H9 (cell line): ENCODE measurements around the gene CYP2C18. TPM values are rescaled to one million over a fixed set of nuclear protein-coding genes. Genes with fewer than 3 reads are reported as not detected.

Source experiments
- DNase-seq: peaks from one replicate; pipeline ENCODE4 v3.0.0-alpha.2; 2017
- H2AFZ ChIP-seq: one replicate; pipeline ENCODE4 v1.6.1; 2013; ENCODE audit warnings: mild to moderate bottlenecking, low read length, control low read depth, moderate library complexity
- H2AK5ac ChIP-seq: 2 replicates; pipeline ENCODE4 v1.6.1; 2013; ENCODE audit warnings: low read length, control low read depth, mixed read lengths; ENCODE audit not compliant: insufficient read length
- H2BK120ac ChIP-seq: one replicate; pipeline ENCODE4 v1.6.1; 2013; ENCODE audit warnings: low read depth, mild to moderate bottlenecking, low read length, control low read depth, inconsistent platforms; ENCODE audit not compliant: poor library complexity, severe bottlenecking
- H2BK12ac ChIP-seq: 2 replicates; pipeline ENCODE4 v1.6.1; 2013; ENCODE audit warnings: low read length, control low read depth, mixed read lengths, low read depth; ENCODE audit not compliant: insufficient read length
- H2BK15ac ChIP-seq: 2 replicates; pipeline ENCODE4 v1.6.1; 2013; ENCODE audit warnings: low read depth, low read length, control low read depth
- H2BK20ac ChIP-seq: one replicate; pipeline ENCODE4 v1.6.1; 2013; ENCODE audit warnings: low read depth, mild to moderate bottlenecking, low read length, control low read depth, inconsistent platforms; ENCODE audit not compliant: poor library complexity, severe bottlenecking
- H2BK5ac ChIP-seq: 2 replicates; pipeline ENCODE4 v1.6.1; 2013; ENCODE audit warnings: low read length, control low read depth, mixed read lengths; ENCODE audit not compliant: insufficient read length
- H3K14ac ChIP-seq: 2 replicates; pipeline ENCODE4 v1.6.1; 2013; ENCODE audit warnings: low read length, control low read depth; ENCODE audit not compliant: insufficient read depth
- H3K18ac ChIP-seq: 2 replicates; pipeline ENCODE4 v1.6.1; 2013; ENCODE audit warnings: low read depth, mild to moderate bottlenecking, mixed read lengths, low read length, control low read depth; ENCODE audit not compliant: insufficient read length
- H3K23ac ChIP-seq: 2 replicates; pipeline ENCODE4 v1.6.1; 2013; ENCODE audit warnings: low read length, control low read depth, mixed read lengths, low read depth; ENCODE audit not compliant: insufficient read length
- H3K23me2 ChIP-seq: 2 replicates; pipeline ENCODE4 v1.6.1; 2013; ENCODE audit warnings: low read depth, mild to moderate bottlenecking, mixed read lengths, low read length, control low read depth; ENCODE audit not compliant: insufficient read length, poor library complexity, severe bottlenecking
- H3K27ac ChIP-seq: 2 replicates; pipeline ENCODE4 v1.5.1; 2013; ENCODE audit warnings: low read length, control low read depth, mixed read lengths, low read depth; ENCODE audit not compliant: insufficient read length
- H3K27me3 ChIP-seq: 2 replicates; pipeline ENCODE4 v1.6.1; 2013; ENCODE audit warnings: low read length, control low read depth, inconsistent platforms; ENCODE audit not compliant: insufficient read depth
- H3K4ac ChIP-seq: 2 replicates; pipeline ENCODE4 v1.6.1; 2013; ENCODE audit warnings: low read depth, mild to moderate bottlenecking, control low read depth, inconsistent platforms, low read length, moderate library complexity
- H3K4me1 ChIP-seq: 2 replicates; pipeline ENCODE4 v1.6.1; 2013; ENCODE audit warnings: low read length, control low read depth, inconsistent platforms; ENCODE audit not compliant: insufficient read depth
- H3K4me2 ChIP-seq: 2 replicates; pipeline ENCODE4 v1.6.1; 2013; ENCODE audit warnings: low read length, control low read depth, mixed read lengths; ENCODE audit not compliant: insufficient read length, insufficient read depth
- H3K56ac ChIP-seq: 2 replicates; pipeline ENCODE4 v1.6.1; 2013; ENCODE audit warnings: low read depth, mild to moderate bottlenecking, mixed read lengths, low read length, control low read depth; ENCODE audit not compliant: insufficient read length
- H3K79me1 ChIP-seq: 2 replicates; pipeline ENCODE4 v1.6.1; 2013; ENCODE audit warnings: low read depth, mild to moderate bottlenecking, moderate library complexity, low read length, control low read depth, inconsistent platforms; ENCODE audit not compliant: insufficient read depth, poor library complexity, severe bottlenecking
- H3K79me2 ChIP-seq: 2 replicates; pipeline ENCODE4 v1.6.1; 2013; ENCODE audit warnings: low read length, control low read depth, inconsistent platforms; ENCODE audit not compliant: insufficient read depth
- H3K9ac ChIP-seq: 2 replicates; pipeline ENCODE4 v1.6.1; 2013; ENCODE audit warnings: low read length, control low read depth, mixed read lengths; ENCODE audit not compliant: insufficient read length; ENCODE audit errors: extremely low read depth
- H3K9me3 ChIP-seq: one replicate; pipeline ENCODE4 v1.6.1; 2013; ENCODE audit warnings: low read depth, low read length, inconsistent platforms; ENCODE audit not compliant: control insufficient read depth
- H3T11ph ChIP-seq: one replicate; pipeline ENCODE4 v1.6.1; 2013; ENCODE audit warnings: mild to moderate bottlenecking, low read length, control low read depth, inconsistent platforms
- H4K20me1 ChIP-seq: one replicate; pipeline ENCODE4 v1.6.1; 2013; ENCODE audit not compliant: control insufficient read depth, insufficient read length, insufficient read depth
- H4K5ac ChIP-seq: 2 replicates; pipeline ENCODE4 v1.6.1; 2013; ENCODE audit warnings: low read depth, mild to moderate bottlenecking, mixed read lengths, low read length, control low read depth; ENCODE audit not compliant: insufficient read length
- H4K8ac ChIP-seq: replicated peaks from 2 replicates; pipeline ENCODE4 v1.6.1; 2013; ENCODE audit warnings: low read length, control low read depth, mixed read lengths, low read depth; ENCODE audit not compliant: insufficient read length
- H4K91ac ChIP-seq: 2 replicates; pipeline ENCODE4 v1.6.1; 2013; ENCODE audit warnings: low read depth, mild to moderate bottlenecking, moderate library complexity, mixed read lengths, low read length, control low read depth; ENCODE audit not compliant: insufficient read length
- H3K27ac Mint-ChIP-seq, 3 experiments: 2 replicates in 2 of 3; 3 replicates in 1 of 3; pipeline ENCODE4 v1.8.0; 2020 to 2021; ENCODE audit warnings: mixed read lengths in 3 of 3, mild to moderate bottlenecking in 1 of 3, moderate library complexity in 1 of 3
- H3K27me3 Mint-ChIP-seq: 2 replicates; pipeline ENCODE4 v1.8.0; 2021; ENCODE audit warnings: low read depth, mild to moderate bottlenecking, moderate library complexity, mixed read lengths
- H3K36me3 Mint-ChIP-seq, 3 experiments: 2 replicates in 2 of 3; 3 replicates in 1 of 3; pipeline ENCODE4 v1.8.0; 2020 to 2021; ENCODE audit warnings: low read depth in 3 of 3, mixed read lengths in 3 of 3; ENCODE audit not compliant: insufficient read depth in 1 of 3
- H3K4me1 Mint-ChIP-seq, 2 experiments: 2 replicates each; pipeline ENCODE4 v1.8.0; 2020; ENCODE audit warnings: mixed read lengths in 2 of 2
- H3K4me3 Mint-ChIP-seq, 2 experiments: 2 replicates in 1 of 2; 3 replicates in 1 of 2; pipeline ENCODE4 v1.8.0; 2020 to 2021; ENCODE audit warnings: mild to moderate bottlenecking in 2 of 2, mixed read lengths in 2 of 2, moderate library complexity in 1 of 2
- H3K9me3 Mint-ChIP-seq, 2 experiments: 2 replicates in 1 of 2; 3 replicates in 1 of 2; pipeline ENCODE4 v1.8.0; 2020; ENCODE audit warnings: mild to moderate bottlenecking in 2 of 2, mixed read lengths in 2 of 2, moderate library complexity in 1 of 2
- WGBS: extraction: QIAGEN DNeasy Blood & Tissue Kit; methylation state at CpG from one replicate; pipeline ENCODE4 v1.1.7; 2013; ENCODE audit warnings: missing lambda C conversion rate, low lambda C conversion rate, mixed read lengths; ENCODE audit not compliant: insufficient read length; ENCODE audit errors: extremely low coverage; 5-methylcytosine and 5-hydroxymethylcytosine counted together
- total RNA-seq: library from RNA; stranded (reverse); gene quantifications from 2 replicates; pipeline ENCODE4 v1.2.1, GENCODE V29; 2021
- TF ChIP-seq, protein P1 (sequence below): fragments of 200-600 bp; sonication (generic); conservative IDR thresholded peaks from 3 replicates; pipeline ENCODE4 v1.8.0; 2021; ENCODE audit warnings: antibody characterized with exemption, mild to moderate bottlenecking

The CYP2C18 gene
- total RNA-seq, 1 experiment from 2014 or later, result 0.09 TPM

DNA sequence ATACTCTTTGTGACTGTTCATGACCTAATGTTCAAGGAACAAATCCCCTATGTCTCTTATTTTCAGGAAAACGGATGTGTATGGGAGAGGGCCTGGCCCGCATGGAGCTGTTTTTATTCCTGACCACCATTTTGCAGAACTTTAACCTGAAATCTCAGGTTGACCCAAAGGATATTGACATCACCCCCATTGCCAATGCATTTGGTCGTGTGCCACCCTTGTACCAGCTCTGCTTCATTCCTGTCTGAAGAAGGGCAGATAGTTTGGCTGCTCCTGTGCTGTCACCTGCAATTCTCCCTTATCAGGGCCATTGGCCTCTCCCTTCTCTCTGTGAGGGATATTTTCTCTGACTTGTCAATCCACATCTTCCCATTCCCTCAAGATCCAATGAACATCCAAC lies 51.7 kb downstream of the CYP2C18 start:
- Histone ChIP-seq H4K91ac (no peak overlapping the region), H3K56ac (no peak overlapping the region), H2BK15ac (no peak overlapping the region), H3K79me1 (no peaks in the 10 kb centered on the region), H3K4ac (no peak overlapping the region), H3K4me1 (no peaks in the 10 kb centered on the region), H4K5ac (no peak overlapping the region), H3K27ac (no peak overlapping the region), H3K14ac (no peak overlapping the region), H4K20me1 (no peaks in the 10 kb centered on the region), H3K27me3 (no peaks in the 10 kb centered on the region), H3K23me2 (no peaks in the 10 kb centered on the region), H2BK12ac (no peak overlapping the region), H3K23ac (no peak overlapping the region), H4K8ac (no peak overlapping the region), H2BK120ac (no peak overlapping the region), H3K4me2 (no peak overlapping the region), H3K9me3 (no peaks in the 10 kb centered on the region), H3K9ac (no peak overlapping the region), H3T11ph (no peak overlapping the region), H3K79me2 (no peaks in the 10 kb centered on the region), H2BK5ac (no peak overlapping the region), H2AK5ac (no peak overlapping the region), H2AFZ (no peak overlapping the region), H3K18ac (no peak overlapping the region), H2BK20ac (no peak overlapping the region)
- no peaks in the 10 kb centered on the region for H3K4me1 Mint-ChIP-seq
- no peaks in the 10 kb centered on the region; the same call in 1 of the 2 replicates for H3K27me3 Mint-ChIP-seq
- no CpG with 5 or more reads among the region's 3 CpGs for WGBS
- H3K9me3 Mint-ChIP-seq, result peaks cover 0 to 11% of the 10 kb centered on the region in 2 experiments; a peak in 2 of 5 replicates
- H3K27ac Mint-ChIP-seq, result no peak overlapping the region
- DNase-seq, result no peak
- no peak overlapping the region for H3K4me3 Mint-ChIP-seq
- TF ChIP-seq, protein P1, sequence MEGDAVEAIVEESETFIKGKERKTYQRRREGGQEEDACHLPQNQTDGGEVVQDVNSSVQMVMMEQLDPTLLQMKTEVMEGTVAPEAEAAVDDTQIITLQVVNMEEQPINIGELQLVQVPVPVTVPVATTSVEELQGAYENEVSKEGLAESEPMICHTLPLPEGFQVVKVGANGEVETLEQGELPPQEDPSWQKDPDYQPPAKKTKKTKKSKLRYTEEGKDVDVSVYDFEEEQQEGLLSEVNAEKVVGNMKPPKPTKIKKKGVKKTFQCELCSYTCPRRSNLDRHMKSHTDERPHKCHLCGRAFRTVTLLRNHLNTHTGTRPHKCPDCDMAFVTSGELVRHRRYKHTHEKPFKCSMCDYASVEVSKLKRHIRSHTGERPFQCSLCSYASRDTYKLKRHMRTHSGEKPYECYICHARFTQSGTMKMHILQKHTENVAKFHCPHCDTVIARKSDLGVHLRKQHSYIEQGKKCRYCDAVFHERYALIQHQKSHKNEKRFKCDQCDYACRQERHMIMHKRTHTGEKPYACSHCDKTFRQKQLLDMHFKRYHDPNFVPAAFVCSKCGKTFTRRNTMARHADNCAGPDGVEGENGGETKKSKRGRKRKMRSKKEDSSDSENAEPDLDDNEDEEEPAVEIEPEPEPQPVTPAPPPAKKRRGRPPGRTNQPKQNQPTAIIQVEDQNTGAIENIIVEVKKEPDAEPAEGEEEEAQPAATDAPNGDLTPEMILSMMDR, result no peak
- H3K36me3 Mint-ChIP-seq, result no peaks in the 10 kb centered on the region
